ENCODE results near the gene RASGRP1. TPM values are rescaled to one million over a fixed set of nuclear protein-coding genes. Genes with fewer than 3 reads are reported as not detected.

The RASGRP1 gene
- polyA plus RNA-seq, 1 donor (not counting 4 experiments of a cell fraction or from before 2014, with no cell fraction given) = 0.28 TPM

DNA sequence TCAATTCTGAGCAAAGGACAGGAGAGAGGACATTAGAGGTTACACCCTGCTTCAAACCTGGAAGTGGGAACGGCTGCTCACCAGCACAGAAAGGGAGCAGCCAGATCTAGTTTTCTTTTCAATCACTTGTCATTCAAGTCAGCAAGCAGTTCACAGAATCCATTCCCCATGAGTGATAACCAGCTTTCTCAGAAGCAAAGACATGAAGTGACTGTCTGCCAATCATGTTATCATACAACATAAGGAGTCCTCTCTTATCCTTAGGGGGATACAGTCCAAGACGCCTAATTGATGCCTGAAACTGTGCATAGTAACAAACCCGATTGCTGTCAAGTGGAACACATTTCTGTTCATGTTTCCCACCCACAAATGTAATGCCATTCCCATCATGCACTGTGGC lies 56.0 kb downstream of the RASGRP1 start:
- Histone ChIP-seq H3K36me3 (ENCODE audit: control insufficient read depth in 2 of 2, extremely low read depth in 1 of 2, insufficient read depth in 2 of 2, low read length in 2 of 2) (no peaks in the 10 kb centered on the region), H3K9ac (ENCODE audit: control insufficient read depth, extremely low read depth, insufficient read depth, low read length) (no peak overlapping the region), H3K4me3 (ENCODE audit: control insufficient read depth in 2 of 3, extremely low read depth in 1 of 3, insufficient read depth in 2 of 3, low read depth in 1 of 3, low read length in 3 of 3) (no peak overlapping the region), H3K27me3 (ENCODE audit: control insufficient read depth, extremely low read depth, insufficient read depth, low read length) (peaks cover 4% of the 10 kb centered on the region), H3K27ac (ENCODE audit: control insufficient read depth, insufficient read depth, low read length) (no peak overlapping the region), H4K20me1 (ENCODE audit: control insufficient read depth, extremely low read depth, insufficient read depth, low read length) (no peaks in the 10 kb centered on the region), H3K4me2 (ENCODE audit: control insufficient read depth, extremely low read depth, insufficient read depth, low read depth, low read length) (no peak overlapping the region), H3K4me1 (ENCODE audit: control insufficient read depth, extremely low read depth, insufficient read depth, low read length) (no peaks in the 10 kb centered on the region), H3K79me2 (ENCODE audit: control insufficient read depth, insufficient read depth, low read length) (no peaks in the 10 kb centered on the region), H3K9me3 (ENCODE audit: control insufficient read depth, low read depth, low read length) (no peaks in the 10 kb centered on the region), H2AFZ (ENCODE audit: control insufficient read depth, low read length) (no peak overlapping the region), H3K9me1 (ENCODE audit: control insufficient read depth, extremely low read depth, insufficient read depth, low read length) (no peaks in the 10 kb centered on the region)
- FAIRE-seq (no peak), DNase-seq (ENCODE audit: low read depth, low spot score) (no peak)
- dilution Hi-C loops (cut with MboI; ENCODE audit: extremely low pct_ligation_motif_present, low sequenced_read_pairs) = loop anchor here (25.0 kb wide), 1 partner anchor 179 kb away; no protein-coding TSS in a partner anchor
- no peak for TF ChIP-seq EZH2 (IDR thresholded peaks at IDR 0.05; ENCODE audit: low read length)
- TF ChIP-seq, protein P1, sequence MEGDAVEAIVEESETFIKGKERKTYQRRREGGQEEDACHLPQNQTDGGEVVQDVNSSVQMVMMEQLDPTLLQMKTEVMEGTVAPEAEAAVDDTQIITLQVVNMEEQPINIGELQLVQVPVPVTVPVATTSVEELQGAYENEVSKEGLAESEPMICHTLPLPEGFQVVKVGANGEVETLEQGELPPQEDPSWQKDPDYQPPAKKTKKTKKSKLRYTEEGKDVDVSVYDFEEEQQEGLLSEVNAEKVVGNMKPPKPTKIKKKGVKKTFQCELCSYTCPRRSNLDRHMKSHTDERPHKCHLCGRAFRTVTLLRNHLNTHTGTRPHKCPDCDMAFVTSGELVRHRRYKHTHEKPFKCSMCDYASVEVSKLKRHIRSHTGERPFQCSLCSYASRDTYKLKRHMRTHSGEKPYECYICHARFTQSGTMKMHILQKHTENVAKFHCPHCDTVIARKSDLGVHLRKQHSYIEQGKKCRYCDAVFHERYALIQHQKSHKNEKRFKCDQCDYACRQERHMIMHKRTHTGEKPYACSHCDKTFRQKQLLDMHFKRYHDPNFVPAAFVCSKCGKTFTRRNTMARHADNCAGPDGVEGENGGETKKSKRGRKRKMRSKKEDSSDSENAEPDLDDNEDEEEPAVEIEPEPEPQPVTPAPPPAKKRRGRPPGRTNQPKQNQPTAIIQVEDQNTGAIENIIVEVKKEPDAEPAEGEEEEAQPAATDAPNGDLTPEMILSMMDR (optimal IDR thresholded peaks at IDR 0.05 in 1 of 3, IDR thresholded peaks at IDR 0.05 in 1 of 3, conservative IDR thresholded peaks at IDR 0.05 in 1 of 3; ENCODE audit: extremely low read depth in 1 of 3, insufficient read depth in 2 of 3, low read length in 3 of 3) = no peak

DNA sequence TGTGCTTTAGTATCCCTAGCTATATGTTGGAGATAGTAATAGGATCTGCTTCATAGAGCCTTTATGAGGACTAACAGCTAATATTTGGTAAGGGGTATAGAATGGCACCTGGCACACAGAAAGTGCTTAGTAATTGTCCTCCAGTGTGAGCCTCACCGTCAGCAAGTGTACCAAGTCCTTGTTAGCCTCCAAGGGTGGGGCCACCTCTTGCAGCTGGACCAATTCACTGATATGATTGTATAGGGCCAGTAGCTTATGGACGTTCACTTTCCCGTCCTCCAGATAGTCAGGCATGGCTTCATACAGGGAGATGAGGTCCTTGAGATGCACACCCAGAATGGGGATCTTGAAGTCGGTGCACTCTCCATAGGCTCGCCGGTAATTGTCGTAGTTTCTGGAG lies 57.0 kb downstream of the RASGRP1 start:
- Histone ChIP-seq H2AFZ (ENCODE audit: control insufficient read depth, low read length) (no peak overlapping the region), H3K27me3 (ENCODE audit: control insufficient read depth, extremely low read depth, insufficient read depth, low read length) (peaks cover 1% of the 10 kb centered on the region), H3K79me2 (ENCODE audit: control insufficient read depth, insufficient read depth, low read length) (no peaks in the 10 kb centered on the region), H3K9me1 (ENCODE audit: control insufficient read depth, extremely low read depth, insufficient read depth, low read length) (no peaks in the 10 kb centered on the region), H3K4me3 (ENCODE audit: control insufficient read depth in 2 of 3, extremely low read depth in 1 of 3, insufficient read depth in 2 of 3, low read depth in 1 of 3, low read length in 3 of 3) (no peak overlapping the region), H3K4me2 (ENCODE audit: control insufficient read depth, extremely low read depth, insufficient read depth, low read depth, low read length) (no peak overlapping the region), H4K20me1 (ENCODE audit: control insufficient read depth, extremely low read depth, insufficient read depth, low read length) (no peaks in the 10 kb centered on the region), H3K36me3 (ENCODE audit: control insufficient read depth in 2 of 2, extremely low read depth in 1 of 2, insufficient read depth in 2 of 2, low read length in 2 of 2) (no peaks in the 10 kb centered on the region), H3K9me3 (ENCODE audit: control insufficient read depth, low read depth, low read length) (no peaks in the 10 kb centered on the region), H3K9ac (ENCODE audit: control insufficient read depth, extremely low read depth, insufficient read depth, low read length) (no peak overlapping the region), H3K4me1 (ENCODE audit: control insufficient read depth, extremely low read depth, insufficient read depth, low read length) (no peaks in the 10 kb centered on the region), H3K27ac (ENCODE audit: control insufficient read depth, insufficient read depth, low read length) (no peak overlapping the region)
- TF ChIP-seq EZH2 (IDR thresholded peaks at IDR 0.05; ENCODE audit: low read length) = no peak
- FAIRE-seq = no peak
- dilution Hi-C loops (cut with MboI; ENCODE audit: extremely low pct_ligation_motif_present, low sequenced_read_pairs) = loop anchor here (25.0 kb wide), 1 partner anchor 180 kb away; no protein-coding TSS in a partner anchor
- no peak for DNase-seq (ENCODE audit: low read depth, low spot score)

DNA sequence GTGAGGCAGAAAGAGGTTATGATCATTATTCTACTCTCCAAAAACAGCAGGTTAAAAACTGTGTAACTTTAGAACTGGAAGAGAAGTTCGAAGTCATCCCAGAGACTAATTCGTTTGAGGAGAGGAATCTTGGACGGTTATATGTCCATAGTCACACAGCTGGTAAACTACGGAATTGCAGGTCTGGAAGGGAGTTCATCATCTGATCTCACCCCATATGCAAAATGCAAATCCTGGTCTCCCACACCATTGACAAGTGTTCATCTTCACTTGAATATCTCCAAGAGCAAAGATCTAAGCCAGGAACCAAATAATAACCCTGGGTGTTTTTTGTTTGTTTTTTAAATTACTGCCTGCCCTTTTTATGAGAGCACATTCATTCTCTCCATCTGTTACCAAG lies 57.6 kb downstream of the RASGRP1 start:
- Histone ChIP-seq H3K4me1 (ENCODE audit: control insufficient read depth, extremely low read depth, insufficient read depth, low read length) (no peaks in the 10 kb centered on the region), H3K27ac (ENCODE audit: control insufficient read depth, insufficient read depth, low read length) (no peak overlapping the region), H2AFZ (ENCODE audit: control insufficient read depth, low read length) (no peak overlapping the region), H3K4me2 (ENCODE audit: control insufficient read depth, extremely low read depth, insufficient read depth, low read depth, low read length) (no peak overlapping the region), H3K4me3 (ENCODE audit: control insufficient read depth in 2 of 3, extremely low read depth in 1 of 3, insufficient read depth in 2 of 3, low read depth in 1 of 3, low read length in 3 of 3) (no peak overlapping the region), H3K79me2 (ENCODE audit: control insufficient read depth, insufficient read depth, low read length) (no peaks in the 10 kb centered on the region), H3K9ac (ENCODE audit: control insufficient read depth, extremely low read depth, insufficient read depth, low read length) (no peak overlapping the region), H3K9me3 (ENCODE audit: control insufficient read depth, low read depth, low read length) (no peaks in the 10 kb centered on the region), H4K20me1 (ENCODE audit: control insufficient read depth, extremely low read depth, insufficient read depth, low read length) (no peaks in the 10 kb centered on the region), H3K27me3 (ENCODE audit: control insufficient read depth, extremely low read depth, insufficient read depth, low read length) (no peaks in the 10 kb centered on the region), H3K9me1 (ENCODE audit: control insufficient read depth, extremely low read depth, insufficient read depth, low read length) (no peaks in the 10 kb centered on the region), H3K36me3 (ENCODE audit: control insufficient read depth in 2 of 2, extremely low read depth in 1 of 2, insufficient read depth in 2 of 2, low read length in 2 of 2) (no peaks in the 10 kb centered on the region)
- TF ChIP-seq, protein P1 (optimal IDR thresholded peaks at IDR 0.05 in 1 of 3, IDR thresholded peaks at IDR 0.05 in 1 of 3, conservative IDR thresholded peaks at IDR 0.05 in 1 of 3; ENCODE audit: extremely low read depth in 1 of 3, insufficient read depth in 2 of 3, low read length in 3 of 3) = no peak
- TF ChIP-seq EZH2 (IDR thresholded peaks at IDR 0.05; ENCODE audit: low read length) = no peak
- FAIRE-seq = no peak
- DNase-seq (ENCODE audit: low read depth, low spot score) = no peak
- dilution Hi-C loops (cut with MboI; ENCODE audit: extremely low pct_ligation_motif_present, low sequenced_read_pairs) = loop anchor here (25.0 kb wide), 1 partner anchor 180 kb away; no protein-coding TSS in a partner anchor

All from keratinocyte (primary cell).